HG03097 (cell line): ENCODE data around the gene MEPE.

Source experiments
- ATAC-seq: cut with Tn5 transposase; IDR thresholded peaks from one replicate; pipeline ENCODE4 v1.9.1; 2021; ENCODE audit not compliant: unreplicated experiment, low FRiP score

Gene MEPE

DNA sequence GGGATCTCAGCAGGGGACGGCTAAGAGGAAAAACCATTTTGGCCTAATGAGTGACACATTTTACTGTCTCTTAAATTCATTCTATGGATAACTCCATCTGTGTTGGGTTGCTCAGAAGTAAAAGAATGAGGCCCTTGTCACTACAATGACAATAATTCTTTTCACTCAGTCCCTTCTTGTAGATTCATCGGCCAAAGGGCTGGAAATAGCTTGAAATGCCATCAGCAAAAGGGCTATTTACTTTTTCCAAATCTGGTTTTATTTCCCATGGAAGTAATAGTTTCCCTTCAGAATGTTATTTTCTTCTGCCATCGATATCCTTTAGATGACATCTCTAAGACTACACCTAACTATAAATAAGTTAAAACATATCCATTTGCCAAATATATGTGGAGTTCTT is 7.4 kb downstream of the MEPE start:
- no peak for ATAC-seq

DNA sequence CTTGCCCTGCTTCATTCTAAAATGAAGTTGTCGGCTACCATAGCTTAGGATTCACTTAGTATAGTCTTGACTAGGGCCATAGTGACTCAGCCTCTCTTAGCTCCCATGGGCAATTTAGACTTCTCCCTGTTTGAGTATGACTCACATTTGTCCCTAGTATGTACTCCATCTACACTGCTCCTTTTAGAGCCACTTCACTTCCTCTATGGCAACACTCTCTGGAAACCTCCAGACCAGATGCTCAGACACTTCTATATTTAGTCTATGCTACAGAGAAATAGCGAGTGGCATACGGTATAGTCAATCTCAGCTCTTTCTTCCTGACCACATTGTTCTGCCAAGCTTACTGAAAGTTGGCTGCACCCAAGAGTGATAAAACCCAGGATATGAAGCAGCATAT is 11.2 kb downstream of the MEPE start:
- ATAC-seq = no peak

DNA sequence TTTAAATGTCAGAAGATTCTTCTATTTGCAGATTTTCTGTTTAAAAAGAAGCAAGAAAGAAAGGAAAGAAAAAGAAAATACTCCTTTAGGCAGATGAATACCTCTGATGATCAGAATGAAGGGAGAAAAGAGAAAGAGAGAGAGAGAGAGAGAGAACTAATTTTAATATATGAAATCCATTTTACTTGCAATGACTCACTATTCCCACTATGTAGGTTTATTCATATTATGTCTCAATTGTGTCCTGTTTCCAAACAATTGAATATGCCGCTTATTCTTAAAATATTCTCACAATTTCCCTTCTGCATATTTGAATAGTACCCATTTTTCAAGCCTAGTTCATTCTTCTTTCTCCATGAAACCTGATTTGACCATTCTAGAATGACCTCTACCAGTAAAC is 11.7 kb downstream of the MEPE start:
- no peak for ATAC-seq

DNA sequence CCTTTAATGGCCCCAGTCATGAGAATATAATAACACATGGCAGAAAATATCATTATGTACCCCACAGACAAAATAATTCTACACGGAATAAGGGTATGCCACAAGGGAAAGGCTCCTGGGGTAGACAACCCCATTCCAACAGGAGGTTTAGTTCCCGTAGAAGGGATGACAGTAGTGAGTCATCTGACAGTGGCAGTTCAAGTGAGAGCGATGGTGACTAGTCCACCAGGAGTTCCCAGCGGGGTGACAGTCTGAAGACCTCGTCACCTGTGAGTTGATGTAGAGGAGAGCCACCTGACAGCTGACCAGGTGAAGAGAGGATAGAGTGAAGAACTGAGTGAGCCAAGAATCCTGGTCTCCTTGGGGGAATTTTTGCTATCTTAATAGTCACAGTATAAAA is 13.5 kb downstream of the MEPE start:
- no peak for ATAC-seq

DNA sequence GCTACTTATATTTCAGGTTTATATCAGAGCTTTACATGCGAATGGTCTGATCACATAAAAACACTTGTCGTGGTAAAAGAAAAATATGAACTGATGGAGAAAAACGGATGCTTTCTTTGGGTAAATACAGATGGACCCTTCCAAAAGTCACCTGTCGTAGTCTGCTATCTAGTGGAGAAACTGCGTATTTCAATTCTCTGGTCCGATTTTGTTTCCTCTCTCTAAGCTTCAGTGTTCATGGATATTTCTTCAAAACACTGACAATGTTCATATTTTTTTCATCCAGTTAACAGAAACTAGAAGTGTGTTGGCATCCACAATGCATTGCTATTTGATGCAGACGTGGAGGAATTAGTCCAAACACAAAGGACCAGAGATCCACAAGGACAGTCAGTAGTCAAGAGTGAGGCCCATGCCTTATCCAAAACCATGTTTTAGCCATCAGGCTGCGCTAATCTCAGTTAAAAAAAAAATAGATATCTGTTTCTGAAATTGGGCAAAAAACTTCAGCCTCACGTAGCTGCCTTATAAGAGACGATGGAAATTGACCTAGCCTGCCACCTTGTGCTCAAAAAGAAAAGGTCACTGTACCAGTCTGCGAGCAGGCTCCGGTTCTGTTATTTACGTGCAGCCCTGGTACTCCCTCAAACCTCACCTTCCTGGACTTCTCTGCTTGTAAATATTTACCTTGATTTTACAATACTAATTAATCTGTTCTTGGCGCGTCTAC is 16.0 kb downstream of the MEPE start:
- no peak for ATAC-seq

DNA sequence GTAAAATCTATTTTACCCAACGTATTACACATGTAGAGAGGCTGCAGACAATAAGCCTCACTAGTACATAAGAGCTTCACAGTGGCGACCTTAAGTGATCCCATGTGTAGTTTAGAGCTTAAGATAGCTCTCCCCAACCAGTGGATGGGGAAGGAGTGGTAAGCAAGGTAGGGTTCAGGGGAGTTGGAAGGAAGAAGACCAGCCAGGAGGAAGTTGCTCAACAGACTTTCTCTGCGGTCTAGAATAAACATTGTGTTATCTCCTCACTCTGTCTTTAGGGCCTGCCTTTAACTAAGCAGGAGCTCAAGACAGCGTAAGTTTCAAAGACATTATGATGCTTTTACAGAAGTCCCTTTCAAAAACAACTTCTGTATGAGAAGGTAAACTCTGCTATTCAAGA is 16.8 kb downstream of the MEPE start:
- ATAC-seq = no peak

DNA sequence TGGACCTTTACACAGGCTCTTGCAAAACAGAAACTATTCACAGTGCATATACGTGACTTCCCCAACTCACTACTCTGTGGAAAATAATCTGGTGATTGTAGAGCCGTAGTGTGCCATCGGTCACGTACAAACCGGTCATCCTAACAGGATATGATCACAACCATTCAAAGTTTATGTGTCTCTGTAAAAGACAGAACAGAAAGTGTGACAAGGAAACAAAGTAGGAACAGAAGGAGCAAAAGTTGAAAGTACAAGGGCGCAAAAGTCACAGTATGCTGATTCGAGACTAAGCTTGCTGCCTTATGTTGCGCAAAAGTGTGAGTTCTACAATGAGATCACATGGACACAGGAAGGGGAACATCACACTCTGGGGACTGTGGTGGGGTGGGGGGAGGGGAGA is 18.6 kb downstream of the MEPE start:
- no peak for ATAC-seq

DNA sequence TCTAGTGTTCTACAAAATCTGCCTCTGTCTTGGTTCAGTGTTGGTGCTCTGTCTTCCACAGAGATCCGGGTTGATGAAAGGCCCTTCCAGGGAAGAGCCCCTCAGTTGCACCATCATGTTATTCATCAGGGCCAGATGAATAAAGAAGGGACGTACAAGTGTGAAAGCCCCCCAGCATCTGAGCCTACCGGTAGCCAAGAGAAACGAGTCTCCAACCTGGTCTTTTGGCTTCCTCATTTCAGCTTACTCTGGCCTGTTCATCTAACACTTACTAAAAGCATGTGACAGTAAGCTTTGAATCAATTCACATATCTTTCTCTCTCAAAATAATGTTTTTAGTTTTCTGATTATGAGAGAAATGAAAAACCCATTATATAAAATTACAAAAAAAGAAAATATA is 19.2 kb downstream of the MEPE start:
- ATAC-seq = no peak

DNA sequence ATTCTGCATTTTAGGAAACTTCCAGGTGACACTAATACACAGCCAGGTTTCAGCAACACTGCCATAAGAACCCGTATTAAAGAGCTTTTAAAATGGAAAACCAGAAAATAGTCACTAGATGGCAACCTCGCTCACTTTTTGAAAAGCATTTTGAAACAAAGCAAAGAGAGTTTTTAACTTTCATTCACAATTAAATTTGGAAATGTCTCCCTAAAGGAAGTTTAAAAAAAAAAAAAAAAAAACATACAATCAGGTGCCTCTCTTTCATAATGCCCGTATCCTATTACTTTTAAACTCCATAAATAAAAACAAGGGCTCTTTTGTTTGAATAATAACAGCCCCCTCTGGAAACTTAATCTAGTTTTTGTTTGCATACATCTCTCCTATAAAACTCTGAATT is 20.3 kb downstream of the MEPE start:
- ATAC-seq = no peak

DNA sequence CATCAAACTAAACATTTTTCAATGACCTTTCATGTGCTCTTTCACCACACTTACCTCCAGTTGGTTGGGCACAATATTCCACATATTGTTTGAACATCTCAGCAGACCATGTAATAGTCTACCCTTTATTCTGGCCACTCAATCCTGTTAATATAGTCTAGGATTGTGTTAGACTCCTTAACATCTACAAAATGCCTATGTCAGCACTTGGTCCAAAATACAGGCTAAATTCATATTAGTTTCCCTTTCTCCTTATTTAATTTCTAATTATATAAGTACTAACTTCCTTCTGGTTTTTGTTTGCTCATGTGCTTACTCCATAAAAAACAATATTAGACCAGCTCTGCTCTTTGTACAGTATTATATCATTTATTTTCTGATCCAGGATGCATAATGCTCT is 21.1 kb downstream of the MEPE start:
- no peak for ATAC-seq

DNA sequence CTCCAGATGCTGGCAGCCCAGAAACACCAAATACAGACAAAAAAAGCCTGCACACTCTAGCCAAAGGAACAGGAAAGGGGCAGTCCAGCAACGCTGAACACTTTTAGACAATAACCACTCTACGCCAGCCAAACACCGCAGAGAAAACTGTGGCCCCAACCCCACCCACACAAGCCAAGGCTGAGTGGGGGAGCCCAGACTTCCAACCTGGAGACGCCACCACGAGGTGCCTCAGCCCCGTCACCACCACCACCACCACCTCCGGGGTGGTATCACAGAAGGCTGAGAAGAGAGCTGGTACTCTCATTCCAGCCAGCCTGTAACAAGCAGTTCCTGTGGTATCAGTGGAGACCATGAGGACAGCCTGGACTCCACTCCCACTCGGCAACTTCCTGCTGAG is 22.8 kb downstream of the MEPE start:
- ATAC-seq = no peak

DNA sequence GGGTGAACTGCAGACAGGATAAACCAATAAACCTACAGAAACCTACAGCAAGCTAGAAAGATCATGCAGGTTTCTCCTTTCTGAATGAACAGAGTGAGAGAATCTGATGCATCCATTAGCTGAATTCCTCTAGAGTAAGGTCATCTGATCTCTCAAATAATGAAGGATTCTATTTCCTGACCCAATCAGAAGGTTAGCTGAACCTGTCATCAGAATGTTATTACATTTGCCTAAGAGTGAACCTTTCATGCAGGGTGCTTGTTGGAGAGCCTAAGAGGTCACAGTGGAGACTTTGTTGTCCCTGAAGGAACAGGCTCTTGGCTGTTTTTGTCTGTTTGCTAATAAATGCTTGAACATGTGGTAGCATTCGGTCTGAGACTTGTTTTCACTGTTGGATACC is 24.0 kb downstream of the MEPE start:
- no peak for ATAC-seq

DNA sequence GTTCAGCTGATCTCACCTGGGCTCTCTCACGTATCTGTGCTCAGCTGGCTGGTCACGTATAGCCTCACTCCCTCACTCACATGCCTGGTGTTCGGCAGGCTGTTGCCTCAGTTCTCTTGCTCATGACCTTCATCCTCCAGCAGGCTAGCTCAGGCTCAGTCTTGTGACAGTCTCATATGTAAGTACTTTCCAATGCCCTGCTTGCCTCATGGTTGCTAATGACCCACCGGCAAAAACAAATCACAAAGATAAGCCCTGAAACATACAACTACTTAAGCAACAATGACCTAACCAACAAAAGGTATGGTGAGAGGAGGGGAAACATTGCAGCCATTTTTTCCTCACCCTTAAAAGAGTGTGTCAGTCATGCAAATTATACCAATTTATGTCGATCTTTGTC is 25.0 kb downstream of the MEPE start:
- no peak for ATAC-seq

DNA sequence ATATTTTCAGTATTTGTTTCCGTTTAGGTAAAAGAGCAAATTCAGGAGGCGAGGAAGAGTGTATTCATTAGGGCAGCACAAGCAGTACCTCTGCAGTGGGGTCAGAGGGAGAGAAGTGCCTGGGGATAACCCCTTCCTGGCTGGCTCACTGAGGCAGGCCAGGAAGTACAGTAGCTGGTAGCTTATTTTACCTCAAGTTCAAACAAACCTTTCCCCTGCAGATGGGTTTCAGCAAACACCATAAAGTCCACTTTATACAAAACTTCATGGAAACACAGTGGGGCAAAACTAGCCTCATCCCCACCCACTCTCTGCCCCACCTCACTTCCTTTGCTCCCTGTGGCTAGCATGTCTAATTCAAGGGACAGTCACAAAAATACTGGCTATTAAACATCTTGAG is 29.5 kb downstream of the MEPE start:
- no peak for ATAC-seq

DNA sequence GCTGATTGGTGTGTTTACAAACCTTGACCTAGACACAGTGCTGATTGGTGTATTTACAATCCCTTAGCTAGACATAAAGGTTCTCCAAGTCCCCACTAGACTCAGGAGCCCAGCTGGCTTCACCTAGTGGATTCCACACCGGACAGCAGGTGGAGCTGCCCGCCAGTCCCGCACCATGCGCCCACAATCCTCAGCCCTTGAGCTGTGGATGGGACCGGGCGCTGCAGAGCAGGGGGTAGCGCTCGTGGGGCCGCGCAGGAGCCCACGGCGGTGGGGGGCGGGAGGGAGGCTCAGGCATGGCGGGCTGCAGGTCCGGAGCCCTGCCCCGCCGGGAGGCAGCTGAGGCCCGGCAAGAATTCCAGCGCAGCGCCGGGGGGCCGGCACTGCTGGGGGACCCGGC is 30.7 kb downstream of the MEPE start:
- ATAC-seq = no peak

DNA sequence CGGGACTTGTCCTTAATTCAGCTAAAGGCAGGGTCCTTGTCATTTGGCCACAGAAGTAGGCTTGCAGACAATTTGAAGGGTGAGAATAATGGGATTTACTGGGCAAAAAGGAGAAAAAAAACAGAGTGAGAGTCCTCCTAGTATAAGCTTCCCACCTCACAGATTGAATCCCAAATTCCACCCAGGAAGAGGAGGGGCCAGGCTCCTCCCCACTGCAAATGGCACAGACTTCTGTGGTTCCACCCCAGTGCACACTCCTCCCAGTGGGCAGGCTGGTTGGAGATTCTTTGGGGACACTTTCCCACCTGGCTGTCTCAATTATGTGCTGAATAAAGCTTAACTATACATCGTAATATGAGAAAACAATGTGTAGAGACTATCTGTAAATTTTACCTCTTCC is 31.6 kb downstream of the MEPE start:
- ATAC-seq = no peak

DNA sequence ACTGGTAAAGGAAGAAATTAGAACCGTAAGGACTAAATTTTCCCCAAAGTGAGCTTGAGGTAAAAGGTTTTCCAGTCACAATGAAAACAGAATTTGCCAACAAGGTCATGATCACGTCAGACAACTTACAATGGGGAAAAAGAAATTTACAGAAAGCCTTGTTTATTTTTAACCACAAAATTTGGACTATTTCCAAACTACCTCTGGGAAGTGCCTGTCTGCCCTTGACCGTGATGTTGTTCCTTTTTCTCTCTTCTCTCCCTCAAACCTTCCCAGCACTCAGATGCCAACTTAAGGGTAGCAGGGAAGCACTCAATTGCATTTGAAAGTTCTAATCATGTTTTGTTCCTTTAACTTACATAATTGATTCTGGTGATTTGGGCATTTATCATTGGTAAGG is 32.5 kb downstream of the MEPE start:
- ATAC-seq = no peak

DNA sequence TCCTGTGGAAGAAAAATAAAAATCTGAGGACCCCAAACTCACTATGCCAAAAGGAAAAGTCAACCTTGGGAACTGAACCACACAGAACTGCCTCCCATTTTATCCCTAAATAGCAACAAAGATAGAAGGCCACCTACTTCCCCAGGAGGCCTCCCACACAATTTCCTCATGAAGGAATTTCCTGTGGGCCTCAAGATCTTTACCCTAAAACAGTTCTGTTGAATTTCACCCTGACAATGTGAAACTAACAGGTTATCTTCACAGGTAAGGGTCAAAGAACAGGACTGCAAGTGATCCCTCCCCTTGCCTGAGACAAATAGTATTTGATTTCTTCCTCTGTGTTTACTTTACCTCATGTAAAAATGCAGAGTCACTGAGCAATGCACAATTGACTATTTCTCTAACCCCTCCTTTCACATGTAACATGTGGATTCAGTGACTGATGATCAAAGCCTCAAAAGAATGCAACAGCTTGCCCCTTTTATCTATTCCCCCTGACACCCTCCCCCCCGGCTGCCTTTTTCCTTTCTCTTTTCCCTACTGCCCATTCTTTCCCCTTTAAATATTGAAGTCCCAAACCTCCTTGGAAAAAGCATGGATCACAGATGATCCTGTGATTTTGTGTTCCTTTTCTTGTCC is 33.3 kb downstream of the MEPE start:
- no peak for ATAC-seq

DNA sequence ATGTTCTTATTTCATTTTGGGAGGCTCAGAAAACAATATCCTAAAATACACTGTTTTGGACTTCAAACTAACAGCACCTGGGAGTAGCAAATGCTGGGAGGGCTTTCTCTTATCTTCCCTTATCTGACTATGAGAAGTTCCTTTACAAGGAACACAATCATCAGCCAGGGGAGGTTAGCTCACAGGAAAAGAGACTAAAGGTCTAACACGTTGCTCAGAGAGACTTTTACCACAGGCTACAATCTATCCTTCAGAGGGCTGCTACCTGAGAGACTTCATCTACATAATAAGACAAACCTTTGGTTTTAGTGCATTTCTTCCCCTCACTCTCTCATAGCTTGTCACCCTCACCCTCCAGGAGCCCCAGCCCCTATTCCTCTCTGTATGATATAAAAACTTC is 35.8 kb downstream of the MEPE start:
- ATAC-seq = no peak

DNA sequence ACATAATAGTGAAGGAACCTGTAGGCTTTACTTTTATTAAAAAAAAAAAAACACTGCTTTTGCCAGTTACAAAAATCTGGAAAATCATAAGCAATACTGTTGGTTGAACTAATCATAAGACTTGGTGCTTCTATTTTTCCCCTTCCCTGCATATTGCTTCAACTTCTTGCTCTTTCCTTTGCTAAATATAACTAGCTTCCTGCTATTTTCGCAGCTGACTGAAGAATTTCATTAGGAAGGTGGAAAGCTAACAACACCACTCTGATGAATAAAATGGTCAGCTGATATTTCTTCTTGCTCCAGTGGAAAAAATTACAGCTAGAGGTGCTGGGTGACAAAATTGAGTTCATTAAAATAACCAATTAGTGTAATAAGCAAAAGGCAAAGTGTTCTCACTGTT is 39.3 kb downstream of the MEPE start:
- no peak for ATAC-seq

DNA sequence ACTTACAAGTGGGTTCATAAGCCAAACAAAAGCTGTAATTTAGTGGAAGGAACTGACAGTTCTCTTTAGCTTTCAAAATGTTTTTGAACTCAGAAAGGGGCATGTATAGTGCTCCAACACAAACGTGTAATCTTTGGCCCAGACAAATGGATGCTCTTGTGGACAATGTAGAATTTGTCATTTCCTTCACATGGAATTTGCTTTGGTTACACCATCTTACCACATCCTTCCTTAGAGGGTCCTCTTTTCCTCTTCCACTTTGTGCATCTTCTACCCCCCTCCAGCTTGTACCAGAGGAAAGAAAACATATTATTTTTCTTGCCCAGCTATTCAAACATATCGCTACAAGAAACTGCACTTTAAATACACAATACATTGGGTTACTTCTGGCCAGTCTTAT is 42.4 kb downstream of the MEPE start:
- no peak for ATAC-seq

DNA sequence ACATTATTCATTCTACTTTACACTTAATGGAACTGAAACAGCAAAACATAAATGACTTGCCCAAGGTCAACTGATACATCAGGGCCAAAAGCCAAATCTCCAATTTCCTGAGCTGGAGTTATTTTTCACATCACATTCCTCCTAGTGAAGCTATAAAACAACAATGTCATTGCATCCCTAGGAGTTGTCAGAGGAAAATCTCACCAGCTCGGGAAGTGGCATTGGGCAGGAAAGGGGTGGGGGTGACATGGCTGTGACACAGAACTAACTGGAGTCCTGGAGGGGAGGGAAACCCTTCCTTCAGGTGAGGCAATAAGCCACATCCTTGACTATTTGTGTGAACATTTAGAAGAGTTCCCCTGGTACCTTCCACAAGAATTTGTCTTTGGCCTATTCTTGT is 47.3 kb downstream of the MEPE start:
- ATAC-seq = no peak

DNA sequence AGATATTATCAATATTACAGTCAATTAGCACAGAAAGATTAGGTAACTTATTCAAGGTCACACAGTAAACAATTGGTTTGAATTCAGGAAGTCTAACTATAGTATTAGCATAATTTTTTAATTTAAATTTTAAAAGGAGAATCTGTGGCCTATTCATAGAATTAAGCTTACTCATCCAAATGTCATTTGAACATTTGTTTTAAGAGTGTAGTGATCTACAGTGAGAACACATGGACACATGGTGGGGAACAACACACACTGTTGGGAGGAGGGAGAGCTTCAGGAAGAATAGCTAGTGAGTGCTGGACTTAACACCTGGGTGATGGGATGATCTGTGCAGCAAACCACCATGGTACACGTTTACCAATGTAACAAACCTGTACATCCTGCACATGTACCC is 48.3 kb downstream of the MEPE start:
- ATAC-seq = no peak
